Endodermal cell (in vitro differentiated cells): ENCODE results near the gene LVRN. TPM values are rescaled to one million over a fixed set of nuclear protein-coding genes. Genes with fewer than 3 reads are reported as not detected.

Experiments
- DNase-seq: peaks from one replicate; pipeline ENCODE4 v3.0.0-alpha.2; 2017
- H3K27ac ChIP-seq: 2 replicates; pipeline ENCODE4 v1.5.1; 2013; ENCODE audit warnings: mild to moderate bottlenecking, low read depth, low read length, moderate library complexity
- H3K27me3 ChIP-seq: 2 replicates; pipeline ENCODE4 v1.6.1; 2013; ENCODE audit warnings: mild to moderate bottlenecking, low read length, moderate library complexity; ENCODE audit not compliant: insufficient read depth, control insufficient read depth, poor library complexity, severe bottlenecking
- H3K36me3 ChIP-seq: 2 replicates; pipeline ENCODE4 v1.7.0; 2013; ENCODE audit warnings: mild to moderate bottlenecking, low read length, moderate library complexity; ENCODE audit not compliant: control insufficient read depth, insufficient read depth
- H3K4me1 ChIP-seq: one replicate; pipeline ENCODE4 v1.7.0; 2013; ENCODE audit warnings: low read length; ENCODE audit not compliant: control insufficient read depth, insufficient read depth
- H3K4me3 ChIP-seq: 2 replicates; pipeline ENCODE4 v1.5.1; 2013; ENCODE audit warnings: mild to moderate bottlenecking, low read length, moderate library complexity
- H3K9ac ChIP-seq: 2 replicates; pipeline ENCODE4 v1.6.1; 2013; ENCODE audit warnings: mild to moderate bottlenecking, low read length, moderate library complexity; ENCODE audit not compliant: poor library complexity, severe bottlenecking; ENCODE audit errors: extremely low read depth
- H3K9me3 ChIP-seq: 2 replicates; pipeline ENCODE4 v1.6.1; 2013; ENCODE audit warnings: mild to moderate bottlenecking, low read length, moderate library complexity; ENCODE audit not compliant: control insufficient read depth
- H3K27ac Mint-ChIP-seq: 2 replicates; pipeline ENCODE4 v1.8.0; 2020; ENCODE audit warnings: mixed read lengths
- H3K27me3 Mint-ChIP-seq: 2 replicates; pipeline ENCODE4 v1.8.0; 2021; ENCODE audit warnings: mild to moderate bottlenecking, mixed read lengths; ENCODE audit not compliant: insufficient read depth
- H3K36me3 Mint-ChIP-seq: 2 replicates; pipeline ENCODE4 v1.8.0; 2020; ENCODE audit warnings: low read depth, mixed read lengths
- H3K4me1 Mint-ChIP-seq: 2 replicates; pipeline ENCODE4 v1.8.0; 2020; ENCODE audit warnings: mixed read lengths
- H3K4me3 Mint-ChIP-seq: 2 replicates; pipeline ENCODE4 v1.8.0; 2020; ENCODE audit warnings: mild to moderate bottlenecking, moderate library complexity, mixed read lengths
- H3K9me3 Mint-ChIP-seq: 2 replicates; pipeline ENCODE4 v1.8.0; 2020; ENCODE audit warnings: mild to moderate bottlenecking, mixed read lengths
- WGBS, 2 experiments: methylation state at CpG; one replicate each; pipeline versions ENCODE4 v1.1.5 to v1.1.7; 2013; ENCODE audit warnings: missing lambda C conversion rate in 2 of 2, mixed read lengths in 1 of 2; ENCODE audit not compliant: insufficient coverage in 1 of 2, insufficient read length in 1 of 2; 5-methylcytosine and 5-hydroxymethylcytosine counted together
- total RNA-seq, 2 donors: library from RNA; stranded (reverse); fragmentation: NEBNext Ultra II Directional in 1 of 2; extraction: Animal tissue kit (Norgen Biotek cat#: 25700) in 1 of 2; gene quantifications; 2 replicates in 1 of 2; 3 replicates in 1 of 2; pipeline ENCODE4 v1.2.1, GENCODE V29; 2021
- TF ChIP-seq, protein P1 (sequence below): fragments of 200-600 bp; sonication (generic); conservative IDR thresholded peaks from 2 replicates; pipeline ENCODE4 v1.5.0; 2021; ENCODE audit warnings: antibody characterized with exemption, mild to moderate bottlenecking

The LVRN gene
- total RNA-seq, 2 donors from 2014 or later, result 0.26 to 0.38 TPM

DNA sequence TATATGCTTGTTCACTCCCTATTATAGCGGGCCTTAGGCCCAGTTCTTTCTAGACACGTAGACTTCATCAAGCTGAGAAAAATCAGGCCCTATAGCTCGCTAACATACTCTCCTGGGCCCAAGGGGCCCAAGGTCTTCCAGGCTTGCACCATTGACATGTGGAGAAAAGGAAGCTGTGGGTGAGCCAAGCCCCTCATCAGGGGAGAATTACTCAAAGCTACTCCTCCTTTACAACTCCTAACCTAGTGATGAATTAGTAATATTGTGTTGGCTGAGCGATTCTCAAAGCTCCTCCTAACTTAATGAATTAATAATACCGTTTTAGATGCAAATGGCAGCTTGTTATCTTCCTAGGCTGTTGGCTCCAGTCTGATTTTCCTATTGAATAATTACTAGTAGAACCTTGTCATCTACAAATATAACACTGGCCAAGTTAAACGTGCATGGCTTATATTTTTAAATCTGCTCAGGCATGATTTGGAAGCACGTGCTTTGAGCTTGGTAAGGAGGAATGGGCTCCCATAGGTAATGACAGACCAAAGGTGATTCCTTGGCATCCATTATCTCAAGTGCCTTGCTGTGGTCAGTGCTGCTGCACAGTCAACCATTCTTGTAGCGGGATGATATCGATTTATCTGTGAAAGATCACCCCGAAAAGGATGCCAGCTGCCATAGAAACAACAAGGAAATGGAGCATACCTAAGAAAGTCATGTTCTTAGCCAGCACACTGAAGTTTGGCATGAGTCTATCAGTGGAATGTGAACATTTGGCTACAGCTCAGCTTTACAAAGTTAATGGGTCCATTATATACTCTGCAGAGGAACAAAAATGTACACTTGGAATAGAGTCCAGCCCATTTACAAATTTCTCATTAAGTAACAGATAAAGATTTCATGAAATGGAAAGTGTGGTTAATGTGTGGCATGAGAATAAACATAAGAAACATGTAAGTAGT lies 23.8 kb downstream of the LVRN start:
- no peak overlapping the region for H3K4me3 Mint-ChIP-seq
- no peaks in the 10 kb centered on the region for H3K4me1 ChIP-seq
- no peaks in the 10 kb centered on the region for H3K9me3 ChIP-seq
- no peak overlapping the region for H3K4me3 ChIP-seq
- no peak overlapping the region for H3K27ac ChIP-seq
- no peaks in the 10 kb centered on the region for H3K27me3 ChIP-seq
- no peaks in the 10 kb centered on the region for H3K36me3 Mint-ChIP-seq
- peaks cover 7% of the 10 kb centered on the region for H3K4me1 Mint-ChIP-seq
- H3K27me3 Mint-ChIP-seq, result no peaks in the 10 kb centered on the region
- no peak for DNase-seq
- TF ChIP-seq, protein P1, sequence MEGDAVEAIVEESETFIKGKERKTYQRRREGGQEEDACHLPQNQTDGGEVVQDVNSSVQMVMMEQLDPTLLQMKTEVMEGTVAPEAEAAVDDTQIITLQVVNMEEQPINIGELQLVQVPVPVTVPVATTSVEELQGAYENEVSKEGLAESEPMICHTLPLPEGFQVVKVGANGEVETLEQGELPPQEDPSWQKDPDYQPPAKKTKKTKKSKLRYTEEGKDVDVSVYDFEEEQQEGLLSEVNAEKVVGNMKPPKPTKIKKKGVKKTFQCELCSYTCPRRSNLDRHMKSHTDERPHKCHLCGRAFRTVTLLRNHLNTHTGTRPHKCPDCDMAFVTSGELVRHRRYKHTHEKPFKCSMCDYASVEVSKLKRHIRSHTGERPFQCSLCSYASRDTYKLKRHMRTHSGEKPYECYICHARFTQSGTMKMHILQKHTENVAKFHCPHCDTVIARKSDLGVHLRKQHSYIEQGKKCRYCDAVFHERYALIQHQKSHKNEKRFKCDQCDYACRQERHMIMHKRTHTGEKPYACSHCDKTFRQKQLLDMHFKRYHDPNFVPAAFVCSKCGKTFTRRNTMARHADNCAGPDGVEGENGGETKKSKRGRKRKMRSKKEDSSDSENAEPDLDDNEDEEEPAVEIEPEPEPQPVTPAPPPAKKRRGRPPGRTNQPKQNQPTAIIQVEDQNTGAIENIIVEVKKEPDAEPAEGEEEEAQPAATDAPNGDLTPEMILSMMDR, result no peak
- H3K9ac ChIP-seq, result no peak overlapping the region
- no peak overlapping the region for H3K27ac Mint-ChIP-seq
- no peaks in the 10 kb centered on the region for H3K9me3 Mint-ChIP-seq
- no peaks in the 10 kb centered on the region for H3K36me3 ChIP-seq
- WGBS, 2 experiments, result 90 to 94% methylated on average over 9 of the region's 10 CpGs

DNA sequence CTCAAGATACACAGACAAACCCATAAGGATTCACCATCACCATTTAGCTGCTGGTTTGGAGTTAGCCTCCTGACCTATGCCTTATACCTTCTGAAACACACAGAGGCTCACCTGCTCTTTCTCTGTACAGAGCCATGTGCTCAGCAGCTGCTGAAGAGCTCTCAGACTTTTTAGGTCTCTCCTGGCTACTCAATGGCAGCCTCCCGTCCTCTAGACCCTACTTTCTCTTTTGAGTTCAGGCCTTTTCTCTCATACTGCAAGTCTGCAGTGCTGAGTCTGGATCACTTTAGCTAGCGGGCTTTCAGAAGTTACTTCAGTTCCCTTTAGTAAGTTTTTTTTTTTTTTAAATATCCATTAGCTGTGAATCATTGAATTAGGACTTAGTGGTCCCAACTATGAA lies 25.7 kb downstream of the LVRN start:
- Histone ChIP-seq H3K4me3 (no peak overlapping the region), H3K9me3 (no peaks in the 10 kb centered on the region), H3K36me3 (no peaks in the 10 kb centered on the region), H3K27me3 (no peaks in the 10 kb centered on the region), H3K4me1 (no peaks in the 10 kb centered on the region), H3K9ac (no peak overlapping the region), H3K27ac (no peak overlapping the region)
- Mint-ChIP-seq H3K27me3 (no peaks in the 10 kb centered on the region), H3K4me1 (peaks cover 7% of the 10 kb centered on the region), H3K4me3 (no peak overlapping the region), H3K27ac (no peak overlapping the region), H3K9me3 (no peaks in the 10 kb centered on the region), H3K36me3 (no peaks in the 10 kb centered on the region)
- TF ChIP-seq, protein P1, result no peak
- 86% methylated on average over 2 of the region's 2 CpGs; no CpG with 5 or more reads in 1 of the 2 experiments for WGBS, 2 experiments
- DNase-seq, result no peak

DNA sequence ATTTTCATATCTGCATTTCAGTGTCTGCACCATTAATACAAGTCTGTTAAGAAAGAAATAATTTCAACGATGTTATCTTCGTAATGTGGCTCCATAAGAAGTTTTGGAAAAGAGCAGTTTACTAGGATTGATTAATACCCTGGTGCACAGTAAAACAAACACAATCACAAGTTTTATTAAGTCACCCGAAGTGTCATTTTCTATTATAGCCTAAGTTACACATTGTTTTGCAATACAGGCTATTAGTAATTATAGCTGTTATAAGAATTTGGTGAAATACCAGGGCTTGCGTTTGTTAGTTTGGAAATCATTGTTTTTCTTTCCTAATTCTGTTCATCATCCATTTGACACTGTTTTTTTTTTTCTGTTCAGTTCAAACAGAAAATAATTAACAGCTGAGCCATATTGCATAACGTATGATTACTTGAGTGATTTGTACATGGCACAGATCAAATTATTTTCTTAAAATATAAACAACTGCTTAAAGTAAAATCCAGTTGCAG lies 30.6 kb downstream of the LVRN start:
- no peak overlapping the region for H3K27ac ChIP-seq
- H3K4me1 Mint-ChIP-seq, result no peaks in the 10 kb centered on the region
- TF ChIP-seq, protein P1, result no peak
- H3K9ac ChIP-seq, result no peak overlapping the region
- no peaks in the 10 kb centered on the region for H3K27me3 Mint-ChIP-seq
- H3K4me3 Mint-ChIP-seq, result no peak overlapping the region
- no peak for DNase-seq
- no peaks in the 10 kb centered on the region for H3K4me1 ChIP-seq
- no peak overlapping the region for H3K4me3 ChIP-seq
- no peaks in the 10 kb centered on the region for H3K9me3 Mint-ChIP-seq
- H3K27ac Mint-ChIP-seq, result no peak overlapping the region
- no peaks in the 10 kb centered on the region for H3K36me3 Mint-ChIP-seq
- WGBS, 2 experiments, result 84% methylated on average over 5 of the region's 5 CpGs; no CpG with 5 or more reads in 1 of the 2 experiments
- H3K9me3 ChIP-seq, result no peaks in the 10 kb centered on the region
- no peaks in the 10 kb centered on the region for H3K36me3 ChIP-seq
- no peaks in the 10 kb centered on the region for H3K27me3 ChIP-seq
